ENCODE measurements around the gene CALM3. TPM values are rescaled to one million over a fixed set of nuclear protein-coding genes. Genes with fewer than 3 reads are reported as not detected.

The CALM3 gene
- total and polyA plus RNA-seq, 2 experiments from 2014 or later: 217 to 271 TPM

- peaks cover 38% of the 10 kb centered on the region for H3K4me1 ChIP-seq (ENCODE audit: insufficient read depth)
- no peak for DNase-seq
- H3F3A ChIP-seq (ENCODE audit: insufficient read depth): peaks cover 55% of the 10 kb centered on the region
- H3K27me3 ChIP-seq (replicated peaks; ENCODE audit: insufficient read depth): no peaks in the 10 kb centered on the region
- H3K27ac ChIP-seq: no peak overlapping the region
- no peak overlapping the region for H3K4me3 ChIP-seq
- H2AFZ ChIP-seq: no peak overlapping the region
- H3K9me3 ChIP-seq (ENCODE audit: low read depth): no peaks in the 10 kb centered on the region
- H3K36me3 ChIP-seq (ENCODE audit: low read depth): no peaks in the 10 kb centered on the region
- no peaks in the 10 kb centered on the region for H3K79me2 ChIP-seq (ENCODE audit: insufficient read depth)
- in situ Hi-C loops (cut with MboI): no loop called here
- no peaks in the 10 kb centered on the region for H3K9me2 ChIP-seq (ENCODE audit: insufficient read depth)
- H3K4me2 ChIP-seq (ENCODE audit: unreplicated experiment): no peak overlapping the region
- no peaks in the 10 kb centered on the region for H4K20me1 ChIP-seq (ENCODE audit: insufficient read depth)
- TF ChIP-seq EZH2 (IDR thresholded peaks at IDR 0.05; ENCODE audit: insufficient read depth, poor library complexity, severe bottlenecking) (no peak), EZH2phosphoT487 (IDR thresholded peaks at IDR 0.05; ENCODE audit: insufficient read depth, low read depth) (no peak)
- no peak overlapping the region for H3K9ac ChIP-seq
- 83 to 84% methylated on average over 10 of the region's 10 CpGs for WGBS, 2 experiments (ENCODE audit: low coverage in 1 of 2, low lambda C conversion rate in 2 of 2, missing lambda C conversion rate in 2 of 2)
Measured at GRCh38 chr19:46615966-46616365, 14.8 kb downstream of the CALM3 start.

GRCh38 chr19:46616631-46617322 lies 15.6 kb downstream of the CALM3 start:
- Histone ChIP-seq H3K36me3 (ENCODE audit: low read depth) (no peaks in the 10 kb centered on the region), H3K27ac (0 out of 2 replicates have a peak overlapping the region, but pooled peaks have one; percentile 24), H3F3A (ENCODE audit: insufficient read depth) (peaks cover 47% of the 10 kb centered on the region), H4K20me1 (ENCODE audit: insufficient read depth) (no peaks in the 10 kb centered on the region), H3K9ac (0 out of 2 replicates have a peak overlapping the region, but pooled peaks have one; percentile 36), H3K4me1 (ENCODE audit: insufficient read depth) (peaks cover 38% of the 10 kb centered on the region), H3K9me3 (ENCODE audit: low read depth) (no peaks in the 10 kb centered on the region), H2AFZ (peak overlapping the region; percentile 47), H3K27me3 (replicated peaks; ENCODE audit: insufficient read depth) (no peaks in the 10 kb centered on the region), H3K79me2 (ENCODE audit: insufficient read depth) (peaks cover 6% of the 10 kb centered on the region; the same call in 1 of the 2 replicates), H3K4me2 (ENCODE audit: unreplicated experiment) (peak overlapping the region; percentile 82), H3K9me2 (ENCODE audit: insufficient read depth) (no peaks in the 10 kb centered on the region), H3K4me3 (peak overlapping the region; percentile 36; the same call in 1 of the 2 replicates)
- in situ Hi-C loops (cut with MboI): no loop called here
- peak; percentile 76 for DNase-seq
- 20 to 24% methylated on average over 17 of the region's 17 CpGs for WGBS, 2 experiments (ENCODE audit: low coverage in 1 of 2, low lambda C conversion rate in 2 of 2, missing lambda C conversion rate in 2 of 2)
- no peak for TF ChIP-seq EZH2phosphoT487 (IDR thresholded peaks at IDR 0.05; ENCODE audit: insufficient read depth, low read depth)
- no peak for TF ChIP-seq EZH2 (IDR thresholded peaks at IDR 0.05; ENCODE audit: insufficient read depth, poor library complexity, severe bottlenecking)

GRCh38 chr19:46617601-46618000 lies 16.5 kb downstream of the CALM3 start:
- H3K36me3 ChIP-seq (ENCODE audit: low read depth): no peaks in the 10 kb centered on the region
- H3K4me1 ChIP-seq (ENCODE audit: insufficient read depth): peaks cover 35% of the 10 kb centered on the region
- in situ Hi-C loops (cut with MboI): no loop called here
- H3K9ac ChIP-seq: no peak overlapping the region
- no peaks in the 10 kb centered on the region for H4K20me1 ChIP-seq (ENCODE audit: insufficient read depth)
- H3K4me2 ChIP-seq (ENCODE audit: unreplicated experiment): no peak overlapping the region
- H3K9me2 ChIP-seq (ENCODE audit: insufficient read depth): no peaks in the 10 kb centered on the region
- no peak overlapping the region for H2AFZ ChIP-seq
- no peak for DNase-seq
- H3K79me2 ChIP-seq (ENCODE audit: insufficient read depth): peaks cover 14% of the 10 kb centered on the region
- no peak overlapping the region for H3K4me3 ChIP-seq
- TF ChIP-seq EZH2 (IDR thresholded peaks at IDR 0.05; ENCODE audit: insufficient read depth, poor library complexity, severe bottlenecking) (no peak), EZH2phosphoT487 (IDR thresholded peaks at IDR 0.05; ENCODE audit: insufficient read depth, low read depth) (no peak)
- no peaks in the 10 kb centered on the region for H3K27me3 ChIP-seq (replicated peaks; ENCODE audit: insufficient read depth)
- H3F3A ChIP-seq (ENCODE audit: insufficient read depth): peaks cover 38% of the 10 kb centered on the region
- 75 to 83% methylated on average over 6 of the region's 6 CpGs for WGBS, 2 experiments (ENCODE audit: low coverage in 1 of 2, low lambda C conversion rate in 2 of 2, missing lambda C conversion rate in 2 of 2)
- no peaks in the 10 kb centered on the region for H3K9me3 ChIP-seq (ENCODE audit: low read depth)
- no peak overlapping the region for H3K27ac ChIP-seq

- Histone ChIP-seq H3K27ac (peak overlapping the region; percentile 46), H3K27me3 (replicated peaks; ENCODE audit: insufficient read depth) (no peaks in the 10 kb centered on the region), H3K79me2 (ENCODE audit: insufficient read depth) (peaks cover 26% of the 10 kb centered on the region), H3K9me3 (ENCODE audit: low read depth) (no peaks in the 10 kb centered on the region), H3K4me3 (no peak overlapping the region), H3K4me2 (ENCODE audit: unreplicated experiment) (peak overlapping the region; percentile 42), H3K9me2 (ENCODE audit: insufficient read depth) (no peaks in the 10 kb centered on the region), H3K36me3 (ENCODE audit: low read depth) (no peaks in the 10 kb centered on the region), H3K9ac (no peak overlapping the region), H3F3A (ENCODE audit: insufficient read depth) (peaks cover 31% of the 10 kb centered on the region), H3K4me1 (ENCODE audit: insufficient read depth) (peaks cover 35% of the 10 kb centered on the region), H2AFZ (no peak overlapping the region), H4K20me1 (ENCODE audit: insufficient read depth) (no peaks in the 10 kb centered on the region)
- in situ Hi-C loops (cut with MboI): no loop called here
- 38 to 41% methylated on average over 9 of the region's 9 CpGs for WGBS, 2 experiments (ENCODE audit: low coverage in 1 of 2, low lambda C conversion rate in 2 of 2, missing lambda C conversion rate in 2 of 2)
- TF ChIP-seq EZH2phosphoT487 (IDR thresholded peaks at IDR 0.05; ENCODE audit: insufficient read depth, low read depth): no peak
- TF ChIP-seq EZH2 (IDR thresholded peaks at IDR 0.05; ENCODE audit: insufficient read depth, poor library complexity, severe bottlenecking): no peak
- peak; percentile 70 for DNase-seq
Measured at GRCh38 chr19:46618670-46619231, 17.6 kb downstream of the CALM3 start.
